DND-41 (cell line): Measurements from ENCODE around the gene KCNJ16.

ENCODE experiments used
- ATAC-seq: fragments of 200-7000 bp; cut with Tn5 transposase; 3 replicates; pipeline ENCODE4 v1.9.1; 2021; ENCODE audit warnings: low read depth; ENCODE audit not compliant: insufficient read depth
- DNase-seq: peaks from one replicate; pipeline ENCODE4 v3.0.0-alpha.2; 2020
- H2AFZ ChIP-seq: 2 replicates; pipeline ENCODE4 v1.6.0; 2012; ENCODE audit warnings: low read depth, low read length
- H3K27ac ChIP-seq: 2 replicates; pipeline ENCODE4 v1.5.1; 2012; ENCODE audit warnings: low read length, inconsistent platforms
- H3K27me3 ChIP-seq: fragments of 200-600 bp; sonication (generic); 2 replicates; pipeline ENCODE4 v1.6.0; 2012; ENCODE audit warnings: low read length, mild to moderate bottlenecking, inconsistent platforms; ENCODE audit not compliant: insufficient read depth, poor library complexity
- H3K36me3 ChIP-seq: 2 replicates; pipeline ENCODE4 v1.5.1; 2012; ENCODE audit warnings: low read length, inconsistent platforms; ENCODE audit not compliant: insufficient read depth
- H3K4me1 ChIP-seq: 2 replicates; pipeline ENCODE4 v1.5.1; 2012; ENCODE audit warnings: mild to moderate bottlenecking, low read length; ENCODE audit not compliant: insufficient read depth
- H3K4me2 ChIP-seq: 2 replicates; pipeline ENCODE4 v1.6.0; 2012; ENCODE audit warnings: mild to moderate bottlenecking, moderate library complexity, low read length, inconsistent platforms; ENCODE audit not compliant: insufficient read depth
- H3K4me3 ChIP-seq, 2 experiments: fragments of 200-600 bp in 1 of 2; shearing (Covaris generic) in 1 of 2; 2 replicates each; pipeline ENCODE4 v1.5.1; 2012 to 2016; ENCODE audit warnings: inconsistent platforms in 2 of 2, low read length in 2 of 2, mild to moderate bottlenecking in 2 of 2, low read depth in 1 of 2, moderate library complexity in 1 of 2
- H3K79me2 ChIP-seq: 2 replicates; pipeline ENCODE4 v1.6.0; 2012; ENCODE audit warnings: low read length, inconsistent platforms; ENCODE audit not compliant: insufficient read depth
- H3K9ac ChIP-seq: 2 replicates; pipeline ENCODE4 v1.6.0; 2012; ENCODE audit warnings: low read depth, mild to moderate bottlenecking, inconsistent platforms, low read length, moderate library complexity
- H3K9me3 ChIP-seq: 2 replicates; pipeline ENCODE4 v1.5.1; 2012; ENCODE audit warnings: low read length, moderate library complexity, mild to moderate bottlenecking, inconsistent platforms; ENCODE audit not compliant: insufficient read depth, severe bottlenecking
- H4K20me1 ChIP-seq: 2 replicates; pipeline ENCODE4 v1.6.0; 2012; ENCODE audit warnings: low read length; ENCODE audit not compliant: insufficient read depth
- CTCF ChIP-seq: IDR thresholded peaks from 2 replicates; pipeline ENCODE4 v1.5.1; 2012; ENCODE audit warnings: borderline replicate concordance, low read length, moderate library complexity, mild to moderate bottlenecking; ENCODE audit not compliant: poor library complexity, severe bottlenecking; ENCODE audit errors: extremely low read depth
- EZH2 ChIP-seq: IDR thresholded peaks from 3 replicates; pipeline ENCODE4 v1.6.1; 2012; ENCODE audit warnings: borderline replicate concordance, low read depth, mild to moderate bottlenecking, moderate library complexity, low read length, inconsistent platforms; ENCODE audit not compliant: severe bottlenecking

KCNJ16 gene

GRCh38 chr17:70031341-70031740, 43.7 kb upstream of the KCNJ16 start:
- no peaks in the 10 kb centered on the region for H4K20me1 ChIP-seq
- ATAC-seq (no peak), DNase-seq (no peak)

GRCh38 chr17:70033165-70033564, 41.9 kb upstream of the KCNJ16 start:
- Histone ChIP-seq H3K27me3 (no peaks in the 10 kb centered on the region), H3K4me1 (no peaks in the 10 kb centered on the region), H3K27ac (no peak overlapping the region), H3K9ac (no peak overlapping the region), H3K79me2 (no peaks in the 10 kb centered on the region), H3K4me2 (no peak overlapping the region), H2AFZ (no peak overlapping the region), H3K4me3 (no peak overlapping the region), H3K9me3 (no peaks in the 10 kb centered on the region), H4K20me1 (no peaks in the 10 kb centered on the region), H3K36me3 (no peaks in the 10 kb centered on the region)
- TF ChIP-seq CTCF (no peak), EZH2 (no peak)
- DNase-seq (no peak), ATAC-seq (no peak)

More at GRCh38 chr17:70031341-70031740, 43.7 kb upstream of the KCNJ16 start:
- TF ChIP-seq CTCF (no peak), EZH2 (no peak)
- no peaks in the 10 kb centered on the region for H3K27me3 ChIP-seq
- no peaks in the 10 kb centered on the region for H3K79me2 ChIP-seq
- no peaks in the 10 kb centered on the region for H3K9me3 ChIP-seq
- H3K36me3 ChIP-seq = no peaks in the 10 kb centered on the region
- H3K4me1 ChIP-seq = no peaks in the 10 kb centered on the region
- no peak overlapping the region for H3K27ac ChIP-seq
- no peak overlapping the region for H3K4me2 ChIP-seq
- H3K4me3 ChIP-seq = no peak overlapping the region
- no peak overlapping the region for H2AFZ ChIP-seq
- no peak overlapping the region for H3K9ac ChIP-seq

GRCh38 chr17:70034158-70034557, 40.9 kb upstream of the KCNJ16 start:
- H4K20me1 ChIP-seq = no peaks in the 10 kb centered on the region
- no peaks in the 10 kb centered on the region for H3K9me3 ChIP-seq
- H2AFZ ChIP-seq = no peak overlapping the region
- no peaks in the 10 kb centered on the region for H3K27me3 ChIP-seq
- H3K36me3 ChIP-seq = no peaks in the 10 kb centered on the region
- TF ChIP-seq CTCF (no peak), EZH2 (no peak)
- ATAC-seq (no peak), DNase-seq (no peak)
- no peaks in the 10 kb centered on the region for H3K4me1 ChIP-seq
- H3K4me2 ChIP-seq = no peak overlapping the region
- no peak overlapping the region for H3K4me3 ChIP-seq
- no peak overlapping the region for H3K27ac ChIP-seq
- no peaks in the 10 kb centered on the region for H3K79me2 ChIP-seq
- no peak overlapping the region for H3K9ac ChIP-seq

GRCh38 chr17:70037498-70037897, 37.5 kb upstream of the KCNJ16 start:
- no peaks in the 10 kb centered on the region for H3K79me2 ChIP-seq
- no peak overlapping the region for H3K27ac ChIP-seq
- H3K9ac ChIP-seq = no peak overlapping the region
- H4K20me1 ChIP-seq = no peaks in the 10 kb centered on the region
- H3K4me1 ChIP-seq = no peaks in the 10 kb centered on the region
- no peaks in the 10 kb centered on the region for H3K9me3 ChIP-seq
- no peaks in the 10 kb centered on the region for H3K36me3 ChIP-seq
- TF ChIP-seq EZH2 (no peak), CTCF (no peak)
- H3K4me3 ChIP-seq = no peak overlapping the region
- no peak overlapping the region for H3K4me2 ChIP-seq
- ATAC-seq = no peak
- DNase-seq = no peak
- H3K27me3 ChIP-seq = no peaks in the 10 kb centered on the region
- H2AFZ ChIP-seq = no peak overlapping the region
